Heart left ventricle (tissue), 16 donors: ENCODE results near the gene NHLRC2. TPM values are rescaled to one million over a fixed set of nuclear protein-coding genes. Genes with fewer than 3 reads are reported as not detected.
A peak's percentile ranks its signal among the peaks of the same experiment; 100 is the strongest.

ENCODE experiments used
- ATAC-seq, 4 donors: fragments of 200-7000 bp; cut with Tn5 transposase; one replicate each; pipeline ENCODE4 v1.9.1; 2020 to 2022; ENCODE audit warnings: moderate library complexity in 4 of 4, mild to moderate bottlenecking in 3 of 4, moderate number of reproducible peaks in 1 of 4
- DNase-seq, 5 donors: peaks; one replicate each; pipeline ENCODE4 v3.0.0-alpha.2; 2020
- H3K27ac ChIP-seq, 12 donors: fragments of 200-600 bp; sonication (generic) in 4 of 12; one replicate each; pipeline versions ENCODE4 v1.5.0 to v1.8.0; 2016 to 2022; ENCODE audit warnings: mild to moderate bottlenecking in 2 of 12
- H3K27me3 ChIP-seq, 9 donors: fragments of 200-600 bp; sonication (generic) in 2 of 9; one replicate each; pipeline versions ENCODE4 v1.5.1 to v1.8.0; 2016 to 2022; ENCODE audit warnings: mild to moderate bottlenecking in 3 of 9
- H3K36me3 ChIP-seq, 9 donors: fragments of 200-600 bp; sonication (generic) in 2 of 9; one replicate each; pipeline versions ENCODE4 v1.5.0 to v1.8.0; 2018 to 2022; ENCODE audit warnings: mild to moderate bottlenecking in 2 of 9
- H3K4me1 ChIP-seq, 12 donors: fragments of 200-600 bp; sonication (generic) in 4 of 12; one replicate each; pipeline versions ENCODE4 v1.5.0 to v1.8.0; 2016 to 2022; ENCODE audit warnings: mild to moderate bottlenecking in 3 of 12
- H3K4me3 ChIP-seq, 12 donors: fragments of 200-600 bp; sonication (generic) in 4 of 12; one replicate each; pipeline versions ENCODE4 v1.5.0 to v1.8.0; 2017 to 2022; ENCODE audit warnings: mild to moderate bottlenecking in 9 of 12, moderate library complexity in 4 of 12
- H3K9me3 ChIP-seq, 12 donors: fragments of 200-600 bp; sonication (generic) in 4 of 12; one replicate each; pipeline versions ENCODE4 v1.5.0 to v1.8.0; 2016 to 2022; ENCODE audit warnings: mild to moderate bottlenecking in 1 of 12
- CTCF ChIP-seq, 12 donors: fragments of 200-600 bp; sonication (generic) in 4 of 12; IDR thresholded peaks; one replicate each; pipeline versions ENCODE4 v1.5.0 to v1.8.0; 2018 to 2022; ENCODE audit warnings: antibody characterized with exemption in 12 of 12, mild to moderate bottlenecking in 5 of 12
- POLR2A ChIP-seq, 2 donors: fragments of 450-650 bp; IDR thresholded peaks; one replicate each; pipeline ENCODE4 v1.6.1; 2017; ENCODE audit warnings: antibody characterized with exemption in 2 of 2, mild to moderate bottlenecking in 2 of 2, moderate library complexity in 2 of 2
- WGBS, 4 donors: extraction: QIAGEN DNeasy Blood & Tissue Kit in 2 of 4; methylation state at CpG; one replicate each; pipeline versions ENCODE4 v1.1.5 to v1.1.7; 2013 to 2018; 5-methylcytosine and 5-hydroxymethylcytosine counted together
- intact Hi-C, 10 donors: fragments of 100-400 bp; cut with DNase I; formaldehyde crosslinking; loops; one replicate each; pipeline versions ENCODE4 v1.11.1 to v1.14.2; 2022
- polyA plus RNA-seq, 2 donors: library from polyadenylated mRNA; stranded (reverse); fragments of 200-250 nt; gene quantifications; one replicate each; pipeline ENCODE4 v1.2.3, GENCODE V29; 2013
- total RNA-seq, 9 donors: library from RNA; depleted of rRNA in 2 of 9; stranded (reverse); fragments of >200 nt in 2 of 9; fragmentation: NEBNext Ultra II Directional in 3 of 9; extraction: Animal tissue kit (Norgen Biotek cat#: 25700) in 3 of 9; gene quantifications; one replicate each; pipeline versions ENCODE4 v1.1.0 to v1.2.4, GENCODE V29; 2016 to 2023
- donor health status: ischemic (EF 13 %, LVEDD 7.1; RV severe dilation, severe dysfunction).
- donor health status: healthy with polysubstance abuse.
- donor health status: DM: no; HTN: yes; CAD: no.
- donor health status: DM: no; HTN: no; CAD: no.
- donor health status: ischemic (EF 25% LVEDD 6.9; RV normal size, moderate dysfunction).
- donor health status: ischemic (EF 25% LVEDD 5.7; RV mildly dilated, moderate dysfunction).
- donor health status: healthy.
- donor health status: DM: yes; HTN: yes; CAD: no.
- donor health status: ischemic (EF 35%, LVEDD 5.7; RV mildly dilated, moderate dysfunction).
- donor health status: nonischemic (EF 11% LVEDD 7.7; RV severe dilation, severe dysfunction).
- donor health status: DM: yes; HTN: yes; CAD: no.
- donor health status: PGD.
- donor health status: ischemic (EF 29% LVEDD 5.4; RV normal size, mild dysfunction).
- donor health status: nonischemic (EF 23%, LVEDD 6.1; RV moderate dilation, normal function).

NHLRC2 gene
- total and polyA plus RNA-seq, 11 donors: 13.0 to 105 (median 76.1) TPM

GRCh38 chr10:113916053-113916452 is 61.6 kb downstream of the NHLRC2 start:
- intact Hi-C loops: no loop called here
- H3K9me3 ChIP-seq: no peaks in the 10 kb centered on the region
- WGBS, 4 donors: 69 to 75% (median 74%) methylated on average over 2 of the region's 2 CpGs
- H3K36me3 ChIP-seq: peaks cover 0 to 30% (median 9%) of the 10 kb centered on the region in 9 donors
- TF ChIP-seq POLR2A (IDR thresholded peaks at IDR 0.05): no peak
- TF ChIP-seq CTCF (IDR thresholded peaks at IDR 0.05): no peak
- DNase-seq: no peak
- H3K27me3 ChIP-seq: no peaks in the 10 kb centered on the region
- H3K4me1 ChIP-seq: peaks cover 0 to 2% (median 0%) of the 10 kb centered on the region in 12 donors
- peak overlapping the region in 1 of 12 donors; percentile 24 for H3K27ac ChIP-seq
- no peak for ATAC-seq
- no peak overlapping the region for H3K4me3 ChIP-seq

- ATAC-seq: no peak
- Histone ChIP-seq H3K4me1 (peaks cover 0 to 7% (median 0%) of the 10 kb centered on the region in 12 donors), H3K27me3 (no peaks in the 10 kb centered on the region), H3K4me3 (no peak overlapping the region), H3K27ac (no peak overlapping the region), H3K36me3 (peaks cover 0 to 14% (median 7%) of the 10 kb centered on the region in 9 donors), H3K9me3 (no peaks in the 10 kb centered on the region)
- TF ChIP-seq CTCF (IDR thresholded peaks at IDR 0.05) (no peak), POLR2A (IDR thresholded peaks at IDR 0.05) (no peak)
- no peak for DNase-seq
- WGBS, 4 donors: 76 to 79% (median 77%) methylated on average over 3 of the region's 3 CpGs
- intact Hi-C loops: no loop called here
Observed at GRCh38 chr10:113917636-113918035, 63.2 kb downstream of the NHLRC2 start.

GRCh38 chr10:113920114-113920513 is 65.7 kb downstream of the NHLRC2 start:
- no peak for ATAC-seq
- TF ChIP-seq POLR2A (IDR thresholded peaks at IDR 0.05) (no peak), CTCF (IDR thresholded peaks at IDR 0.05) (no peak)
- no peak for DNase-seq
- Histone ChIP-seq H3K36me3 (no peaks in the 10 kb centered on the region), H3K27me3 (no peaks in the 10 kb centered on the region), H3K27ac (no peak overlapping the region), H3K4me1 (peaks cover 0 to 12% (median 0%) of the 10 kb centered on the region in 12 donors), H3K9me3 (peaks cover 0 to 10% (median 0%) of the 10 kb centered on the region in 12 donors), H3K4me3 (no peak overlapping the region)
- intact Hi-C loops: loop anchor here in 5 of 10 donors (5.0 to 10.0 kb wide), 3 partner anchors 122 to 165 kb away; partner anchors contain the start of gene ADRB1 (in 5 of the 5)
- 71 to 75% (median 73%) methylated on average over 3 of the region's 3 CpGs for WGBS, 4 donors

- no peak for TF ChIP-seq POLR2A (IDR thresholded peaks at IDR 0.05)
- TF ChIP-seq CTCF (IDR thresholded peaks at IDR 0.05): no peak
Observed at GRCh38 chr10:113920875-113921274, 66.4 kb downstream of the NHLRC2 start.

More at GRCh38 chr10:113920875-113921274, 66.4 kb downstream of the NHLRC2 start:
- intact Hi-C loops: loop anchor here in 5 of 10 donors (5.0 to 10.0 kb wide), 3 partner anchors 121 to 164 kb away; partner anchors contain the start of gene ADRB1 (in 5 of the 5)
- ATAC-seq (no peak), DNase-seq (no peak)
- H3K4me3 ChIP-seq: no peak overlapping the region
- no peaks in the 10 kb centered on the region for H3K36me3 ChIP-seq
- H3K4me1 ChIP-seq: peaks cover 0 to 12% (median 0%) of the 10 kb centered on the region in 12 donors
- WGBS, 4 donors: 48 to 63% (median 51%) methylated on average over 3 of the region's 3 CpGs
- no peaks in the 10 kb centered on the region for H3K27me3 ChIP-seq
- H3K9me3 ChIP-seq: peaks cover 0 to 15% (median 0%) of the 10 kb centered on the region in 12 donors
- H3K27ac ChIP-seq: no peak overlapping the region
